ENCODE data around the gene ATN1.
"Not testable (repeated sequence)": the region's sequence is repeated elsewhere in the genome, so short reads cannot be mapped to it uniquely, and the experiment has no call there.

Gene ATN1

GRCh38 chr12:6884539-6884938 is 43.2 kb upstream of the ATN1 start:
- Histone ChIP-seq H3K4me3 (IDR thresholded peaks at IDR 0.05; ENCODE audit: insufficient read depth, low read depth, low read length) (no peak overlapping the region), H3K79me2 (ENCODE audit: insufficient read depth, low read depth) (no peaks in the 10 kb centered on the region), H4K20me1 (ENCODE audit: insufficient read depth) (no peaks in the 10 kb centered on the region), H3K4me1 (ENCODE audit: low read depth, poor library complexity, severe bottlenecking) (peaks cover 18% of the 10 kb centered on the region), H3K4me2 (no peak overlapping the region), H3K27me3 (ENCODE audit: insufficient read depth, low read depth) (no peaks in the 10 kb centered on the region), H3K9ac (no peak overlapping the region), H2AFZ (ENCODE audit: low read depth) (no peak overlapping the region), H3K27ac (no peak overlapping the region), H3K36me3 (ENCODE audit: insufficient read depth) (no peaks in the 10 kb centered on the region)
- no peak for TF ChIP-seq CTCF (conservative IDR thresholded peaks at IDR 0.05; ENCODE audit: low read depth, low read length)

- H3K4me3 ChIP-seq (IDR thresholded peaks at IDR 0.05; ENCODE audit: insufficient read depth, low read depth, low read length); H2AFZ ChIP-seq (ENCODE audit: low read depth); H3K36me3 ChIP-seq (ENCODE audit: insufficient read depth); H4K20me1 ChIP-seq (ENCODE audit: insufficient read depth); H3K4me2 ChIP-seq; H3K9ac ChIP-seq; H3K27me3 ChIP-seq (ENCODE audit: insufficient read depth, low read depth); H3K79me2 ChIP-seq (ENCODE audit: insufficient read depth, low read depth); H3K27ac ChIP-seq: not testable (repeated sequence)
- peaks cover 29% of the 10 kb centered on the region for H3K4me1 ChIP-seq (ENCODE audit: low read depth, poor library complexity, severe bottlenecking)
These were observed 41.4 kb upstream of the ATN1 start for GRCh38 chr12:6886206-6886999.

DNA sequence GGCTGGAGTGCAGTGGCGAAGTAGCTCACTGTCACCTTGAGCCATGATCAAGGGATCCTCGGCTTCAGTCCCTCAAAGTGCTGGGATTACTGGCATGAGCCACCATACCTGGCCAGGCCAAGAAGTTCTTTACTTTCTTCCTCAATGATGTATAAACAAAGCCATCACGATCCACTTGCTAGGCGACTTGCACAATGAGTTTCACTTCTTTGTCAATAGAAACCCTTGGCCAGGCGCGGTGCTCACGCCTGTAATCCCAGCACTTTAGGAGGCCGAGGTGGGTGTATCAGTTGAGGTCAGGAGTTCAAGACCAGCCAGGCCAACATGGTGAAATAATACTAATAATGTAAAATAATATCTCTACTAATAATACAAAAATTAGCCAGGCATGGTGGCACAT is 40.3 kb upstream of the ATN1 start:
- Histone ChIP-seq H3K79me2 (ENCODE audit: insufficient read depth, low read depth) (no peaks in the 10 kb centered on the region), H2AFZ (ENCODE audit: low read depth) (no peak overlapping the region), H3K27me3 (ENCODE audit: insufficient read depth, low read depth) (no peaks in the 10 kb centered on the region), H3K4me3 (IDR thresholded peaks at IDR 0.05; ENCODE audit: insufficient read depth, low read depth, low read length) (no peak overlapping the region), H3K9ac (no peak overlapping the region), H3K4me1 (ENCODE audit: low read depth, poor library complexity, severe bottlenecking) (peaks cover 38% of the 10 kb centered on the region), H3K4me2 (no peak overlapping the region), H3K27ac (no peak overlapping the region), H3K36me3 (ENCODE audit: insufficient read depth) (no peaks in the 10 kb centered on the region), H4K20me1 (ENCODE audit: insufficient read depth) (no peaks in the 10 kb centered on the region)
- TF ChIP-seq CTCF (conservative IDR thresholded peaks at IDR 0.05; ENCODE audit: low read depth, low read length) = no peak

GRCh38 chr12:6888360-6888759 is 39.4 kb upstream of the ATN1 start:
- H3K4me3 ChIP-seq (IDR thresholded peaks at IDR 0.05; ENCODE audit: insufficient read depth, low read depth, low read length) = no peak overlapping the region
- no peak overlapping the region for H2AFZ ChIP-seq (ENCODE audit: low read depth)
- no peak overlapping the region for H3K4me2 ChIP-seq
- TF ChIP-seq CTCF (conservative IDR thresholded peaks at IDR 0.05; ENCODE audit: low read depth, low read length) = no peak
- H3K27me3 ChIP-seq (ENCODE audit: insufficient read depth, low read depth) = no peaks in the 10 kb centered on the region
- H3K9ac ChIP-seq = no peak overlapping the region
- no peak overlapping the region for H3K27ac ChIP-seq
- H3K4me1 ChIP-seq (ENCODE audit: low read depth, poor library complexity, severe bottlenecking) = peaks cover 38% of the 10 kb centered on the region
- no peaks in the 10 kb centered on the region for H4K20me1 ChIP-seq (ENCODE audit: insufficient read depth)
- H3K36me3 ChIP-seq (ENCODE audit: insufficient read depth) = no peaks in the 10 kb centered on the region
- no peaks in the 10 kb centered on the region for H3K79me2 ChIP-seq (ENCODE audit: insufficient read depth, low read depth)

GRCh38 chr12:6888794-6889193 is 39.0 kb upstream of the ATN1 start:
- H3K4me3 ChIP-seq (IDR thresholded peaks at IDR 0.05; ENCODE audit: insufficient read depth, low read depth, low read length); H3K36me3 ChIP-seq (ENCODE audit: insufficient read depth); H4K20me1 ChIP-seq (ENCODE audit: insufficient read depth); H3K4me2 ChIP-seq; H3K9ac ChIP-seq; H2AFZ ChIP-seq (ENCODE audit: low read depth); H3K79me2 ChIP-seq (ENCODE audit: insufficient read depth, low read depth); H3K27ac ChIP-seq; H3K27me3 ChIP-seq (ENCODE audit: insufficient read depth, low read depth): not testable (repeated sequence)
- H3K4me1 ChIP-seq (ENCODE audit: low read depth, poor library complexity, severe bottlenecking) = peaks cover 38% of the 10 kb centered on the region

DNA sequence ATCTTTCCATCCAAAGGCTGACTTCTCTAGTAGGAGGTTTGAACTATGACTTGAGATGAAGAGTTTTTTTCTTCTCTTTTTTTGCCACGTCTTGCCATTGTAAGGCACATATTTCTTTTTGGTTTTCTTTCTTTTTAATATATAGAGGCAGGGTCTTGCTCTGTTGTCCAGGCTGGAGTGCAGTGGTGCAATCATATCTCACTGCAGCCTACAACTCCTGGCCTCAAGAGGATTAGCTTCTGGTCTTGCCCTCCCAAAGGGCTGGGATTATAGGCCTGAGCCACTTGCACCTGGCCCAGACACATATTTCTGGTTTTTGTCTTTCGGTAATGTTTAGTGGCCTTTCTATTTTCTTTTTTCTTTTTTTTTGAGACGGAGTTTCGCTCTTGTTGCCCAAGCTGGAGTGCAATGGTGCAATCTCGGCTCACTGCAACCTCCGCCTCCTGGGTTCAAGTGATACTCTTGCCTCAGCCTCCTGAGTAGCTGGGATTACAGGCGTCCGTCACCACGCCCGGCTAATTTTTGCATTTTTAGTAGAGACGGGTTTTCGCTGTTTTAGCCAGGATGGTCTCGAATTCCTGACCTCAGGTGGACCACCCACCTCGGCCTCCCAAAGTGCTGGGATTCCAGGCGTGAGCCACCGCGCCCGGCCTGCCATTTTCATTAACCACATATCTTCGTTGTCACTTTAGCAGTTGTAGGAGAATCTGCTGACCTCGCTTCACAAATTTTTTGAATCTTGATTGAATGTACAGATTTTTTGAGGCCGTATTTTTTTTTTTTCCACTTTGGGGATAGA is 37.8 kb upstream of the ATN1 start:
- H3K36me3 ChIP-seq (ENCODE audit: insufficient read depth); H3K4me3 ChIP-seq (IDR thresholded peaks at IDR 0.05; ENCODE audit: insufficient read depth, low read depth, low read length); H3K79me2 ChIP-seq (ENCODE audit: insufficient read depth, low read depth); H3K27me3 ChIP-seq (ENCODE audit: insufficient read depth, low read depth); H4K20me1 ChIP-seq (ENCODE audit: insufficient read depth): not testable (repeated sequence)
- Histone ChIP-seq H2AFZ (ENCODE audit: low read depth) (peak overlapping the region; percentile 68; the same call in 1 of the 2 replicates), H3K27ac (peak overlapping the region; percentile 97), H3K4me2 (peak overlapping the region; percentile 99), H3K9ac (peak overlapping the region; percentile 82), H3K4me1 (ENCODE audit: low read depth, poor library complexity, severe bottlenecking) (peaks cover 38% of the 10 kb centered on the region)

Data from KMS-11 (cell line).